ENCODE results near the gene PDCD6IP.

GRCh38 chr3:33791477-33792166 lies 6.8 kb upstream of the PDCD6IP start:
- TF ChIP-seq POLR2A (IDR thresholded peaks at IDR 0.05) (no peak), CTCF (IDR thresholded peaks at IDR 0.05) (no peak)
